ENCODE results near the gene PSMD2.

PSMD2 gene

GRCh38 chr3:184357248-184358123, 58.4 kb downstream of the PSMD2 start:
- no peak for DNase-seq (ENCODE audit: low spot score)

- DNase-seq (ENCODE audit: low spot score): no peak
Observed at GRCh38 chr3:184358124-184358767, 59.2 kb downstream of the PSMD2 start.

Measured in pons (tissue), 1 donor.